ENCODE results near the gene DNM3. TPM values are rescaled to one million over a fixed set of nuclear protein-coding genes. Genes with fewer than 3 reads are reported as not detected.

The DNM3 gene
- total RNA-seq, 8 experiments from 2014 or later: 6.1 to 29.1 (median 13.5) TPM

DNA sequence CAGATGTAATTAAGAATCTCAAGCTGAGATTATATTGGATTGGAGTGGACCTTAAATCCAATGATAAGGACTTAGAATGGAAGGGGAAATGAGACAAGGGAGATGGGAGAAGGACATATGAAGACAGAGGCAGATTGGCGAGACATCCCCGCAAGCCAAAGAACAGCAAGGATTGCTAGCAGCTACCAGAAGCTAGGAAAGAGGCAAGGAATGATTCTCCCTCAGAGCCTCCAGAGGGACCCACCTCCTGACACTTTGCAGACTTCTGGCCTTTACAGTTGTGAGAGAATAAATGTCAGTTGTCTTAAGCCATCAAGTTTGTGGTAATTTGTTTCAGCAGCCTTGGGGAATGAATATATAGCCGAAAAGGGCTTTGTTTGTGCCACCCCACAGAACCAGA lies 39.1 kb upstream of the DNM3 start:
- in situ Hi-C loops (cut with MboI; ENCODE audit: low pct_unique_long_range_greater_than_20kb in 2 of 9, low sequenced_read_pairs in 9 of 9, unreplicated experiment in 9 of 9): loop anchor here in 6 of 9 experiments (10.0 to 25.0 kb wide), 2 partner anchors 183 to 185 kb away; no protein-coding TSS in a partner anchor
- Histone ChIP-seq H3K4me3 (no peak overlapping the region), H3K4me1 (replicated peaks in 1 of 2) (no peaks in the 10 kb centered on the region), H3K27ac (no peak overlapping the region)
- ATAC-seq (replicated peaks in 6 of 8): peak in 1 of 8 experiments; percentile 35
- 83 to 100% (median 94%) methylated on average over 2 to 3 of the region's 3 CpGs; no CpG with 5 or more reads in 3 of the 10 experiments for WGBS, 10 experiments

GRCh38 chr1:171803045-171803444 lies 38.3 kb upstream of the DNM3 start:
- 10 to 100% (median 88%) methylated on average over 1 to 2 of the region's 2 CpGs; no CpG with 5 or more reads in 5 of the 10 experiments for WGBS, 10 experiments
- peak in 1 of 8 experiments; percentile 67 for ATAC-seq (replicated peaks in 6 of 8)

DNA sequence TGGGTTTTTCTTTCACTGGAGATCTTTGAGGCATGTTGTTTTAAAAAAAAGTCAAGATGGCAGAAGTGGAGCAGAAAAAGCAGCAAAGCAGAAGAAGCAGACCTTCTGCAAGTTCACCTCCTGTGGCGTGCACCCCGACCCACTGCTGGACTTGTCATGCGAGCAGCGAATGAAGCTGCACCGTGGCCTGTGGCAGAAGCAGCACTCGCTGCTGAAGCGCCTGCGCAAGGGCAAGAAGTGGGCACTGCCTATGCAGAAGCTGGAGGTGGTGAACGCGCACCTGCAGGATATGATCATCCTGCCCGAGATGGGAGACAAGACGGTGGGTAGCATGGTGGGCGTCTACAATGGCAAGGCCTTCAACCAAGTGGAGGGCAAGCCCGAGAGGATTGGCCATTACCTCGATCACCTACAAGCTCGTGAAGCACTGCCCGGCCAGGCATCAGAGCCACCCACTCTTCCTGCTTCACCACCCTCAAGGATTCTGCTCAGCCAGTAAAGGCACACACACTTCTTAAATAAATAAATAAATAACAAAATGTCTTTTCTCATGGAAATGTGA lies 37.8 kb upstream of the DNM3 start:
- Histone ChIP-seq H3K4me1 (replicated peaks in 1 of 2) (no peaks in the 10 kb centered on the region), H3K27ac (no peak overlapping the region), H3K4me3 (no peak overlapping the region)
- ATAC-seq (replicated peaks in 6 of 8): no peak
- in situ Hi-C loops (cut with MboI; ENCODE audit: low pct_unique_long_range_greater_than_20kb in 2 of 9, low sequenced_read_pairs in 9 of 9, unreplicated experiment in 9 of 9): loop anchor here in 6 of 9 experiments (10.0 to 25.0 kb wide), 2 partner anchors 181 to 184 kb away; no protein-coding TSS in a partner anchor
- WGBS, 10 experiments: 92 to 98% (median 96%) methylated on average over 4 to 16 of the region's 17 CpGs; no CpG with 5 or more reads in 2 of the 10 experiments

More at GRCh38 chr1:171803045-171803444, 38.3 kb upstream of the DNM3 start:
- Histone ChIP-seq H3K4me3 (no peak overlapping the region), H3K27ac (no peak overlapping the region), H3K4me1 (replicated peaks in 1 of 2) (no peaks in the 10 kb centered on the region)
- in situ Hi-C loops (cut with MboI; ENCODE audit: low pct_unique_long_range_greater_than_20kb in 2 of 9, low sequenced_read_pairs in 9 of 9, unreplicated experiment in 9 of 9): loop anchor here in 6 of 9 experiments (10.0 to 25.0 kb wide), 2 partner anchors 182 to 184 kb away; no protein-coding TSS in a partner anchor

DNA sequence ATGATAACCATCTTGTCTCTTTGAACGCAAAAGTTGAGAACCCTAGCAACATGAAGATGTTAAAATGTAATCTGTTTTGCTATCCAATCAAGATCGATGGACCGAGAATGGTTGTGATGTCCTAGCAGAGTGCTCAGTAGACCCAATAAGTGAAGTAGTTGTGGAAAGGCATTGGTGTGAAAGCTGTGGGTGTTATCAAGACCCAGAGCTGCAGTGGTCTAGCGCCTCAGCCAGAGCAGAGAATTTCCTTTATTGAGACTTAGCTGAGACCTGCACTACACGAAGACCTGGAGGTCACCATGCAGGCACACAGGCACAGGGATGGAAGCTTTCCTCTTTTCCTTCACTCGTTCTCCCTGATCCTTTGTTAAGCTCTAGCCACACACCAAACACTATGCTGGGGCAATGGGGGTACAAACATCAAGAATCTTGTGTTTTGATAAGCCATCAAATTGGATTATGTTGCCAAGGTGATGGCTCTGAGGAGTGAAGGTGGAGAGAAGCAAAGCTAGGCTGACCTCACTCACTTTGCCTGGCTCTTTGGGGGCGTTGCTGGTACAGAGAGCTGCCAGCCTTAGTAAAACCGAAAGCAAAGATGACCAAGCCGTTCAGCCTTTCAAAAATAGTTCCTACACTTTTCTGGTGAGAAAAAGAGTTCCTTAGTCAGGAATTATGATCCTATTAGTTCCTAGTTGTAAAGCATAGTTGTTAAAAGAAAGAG lies 35.7 kb upstream of the DNM3 start:
- no peaks in the 10 kb centered on the region for H3K4me1 ChIP-seq (replicated peaks in 1 of 2)
- peak in 1 of 8 experiments; percentile 74 for ATAC-seq (replicated peaks in 6 of 8)
- in situ Hi-C loops (cut with MboI; ENCODE audit: low pct_unique_long_range_greater_than_20kb in 2 of 9, low sequenced_read_pairs in 9 of 9, unreplicated experiment in 9 of 9): loop anchor here in 6 of 9 experiments (10.0 to 25.0 kb wide), 2 partner anchors 179 to 182 kb away; no protein-coding TSS in a partner anchor
- WGBS, 10 experiments: 0 to 93% (median 81%) methylated on average over 1 to 9 of the region's 9 CpGs
- no peak overlapping the region for H3K4me3 ChIP-seq
- no peak overlapping the region for H3K27ac ChIP-seq

- no peak for ATAC-seq (replicated peaks in 6 of 8)
- 64 to 93% (median 80%) methylated on average over 2 to 4 of the region's 4 CpGs; no CpG with 5 or more reads in 1 of the 10 experiments for WGBS, 10 experiments
- in situ Hi-C loops (cut with MboI; ENCODE audit: low pct_unique_long_range_greater_than_20kb in 2 of 9, low sequenced_read_pairs in 9 of 9, unreplicated experiment in 9 of 9): loop anchor here in 6 of 9 experiments (10.0 to 25.0 kb wide), 2 partner anchors 177 to 180 kb away; no protein-coding TSS in a partner anchor
- no peak overlapping the region for H3K27ac ChIP-seq
- H3K4me3 ChIP-seq: no peak overlapping the region
- no peaks in the 10 kb centered on the region for H3K4me1 ChIP-seq (replicated peaks in 1 of 2)
Observed at GRCh38 chr1:171807556-171807955, 33.7 kb upstream of the DNM3 start.

GRCh38 chr1:171809834-171810233 lies 31.5 kb upstream of the DNM3 start:
- Histone ChIP-seq H3K27ac (no peak overlapping the region), H3K4me1 (replicated peaks in 1 of 2) (no peaks in the 10 kb centered on the region), H3K4me3 (no peak overlapping the region)
- in situ Hi-C loops (cut with MboI; ENCODE audit: low pct_unique_long_range_greater_than_20kb in 2 of 9, low sequenced_read_pairs in 9 of 9, unreplicated experiment in 9 of 9): loop anchor here in 6 of 9 experiments (10.0 to 25.0 kb wide), 2 partner anchors 175 to 177 kb away; no protein-coding TSS in a partner anchor
- ATAC-seq (replicated peaks in 6 of 8): no peak
- 0 to 82% (median 66%) methylated on average over 1 to 2 of the region's 2 CpGs; no CpG with 5 or more reads in 2 of the 10 experiments for WGBS, 10 experiments

DNA sequence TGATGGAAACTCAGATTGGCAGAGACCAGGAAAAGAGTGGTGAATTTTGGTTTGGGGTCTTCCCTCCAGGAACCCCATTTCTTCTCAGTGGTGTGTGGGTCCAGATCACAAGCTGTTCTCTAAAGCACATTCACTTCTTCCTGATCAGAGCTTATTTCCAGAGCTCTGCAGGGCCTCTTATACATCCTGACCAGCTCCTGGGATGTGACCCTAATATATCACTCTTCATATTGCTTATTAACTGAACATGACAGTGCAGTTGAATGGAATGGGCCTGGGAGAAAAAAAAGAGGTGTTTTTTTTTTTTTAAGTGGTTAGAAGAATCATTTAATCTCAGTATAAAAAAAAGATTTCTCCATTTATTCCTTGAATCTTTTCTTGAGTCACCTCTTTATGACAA lies 29.6 kb upstream of the DNM3 start:
- in situ Hi-C loops (cut with MboI; ENCODE audit: low pct_unique_long_range_greater_than_20kb in 2 of 9, low sequenced_read_pairs in 9 of 9, unreplicated experiment in 9 of 9): loop anchor here in 2 of 9 experiments (25.0 kb wide), 1 partner anchor 176 kb away; no protein-coding TSS in a partner anchor
- ATAC-seq (replicated peaks in 6 of 8): peak in 2 of 8 experiments; percentile 67 to 71
- H3K4me1 ChIP-seq (replicated peaks in 1 of 2): no peaks in the 10 kb centered on the region
- H3K27ac ChIP-seq: no peak overlapping the region
- no peak overlapping the region for H3K4me3 ChIP-seq

DNA sequence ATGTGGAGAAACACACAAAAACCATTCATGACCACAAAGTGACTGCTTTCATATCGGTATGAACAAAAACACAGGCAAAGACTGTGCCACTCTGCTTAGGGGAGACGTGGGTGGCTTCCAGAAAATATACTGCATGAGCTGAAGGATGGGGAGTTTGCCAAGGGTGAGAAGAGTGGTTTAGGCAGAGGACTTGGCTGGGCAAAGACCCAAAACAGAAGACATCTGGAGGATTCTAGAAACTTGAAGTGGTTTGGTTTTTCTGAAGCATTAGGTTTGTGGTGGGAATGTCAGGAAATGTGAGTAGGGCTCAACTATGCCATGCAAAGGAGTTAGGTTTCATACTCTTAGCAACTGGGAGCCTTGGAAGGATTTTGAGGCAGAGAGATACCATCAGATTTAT lies 26.6 kb upstream of the DNM3 start:
- no peak overlapping the region for H3K27ac ChIP-seq
- peaks cover 6 to 9% of the 10 kb centered on the region in 2 donors for H3K4me1 ChIP-seq (replicated peaks in 1 of 2)
- 0 to 100% (median 89%) methylated on average over 1 to 2 of the region's 2 CpGs; no CpG with 5 or more reads in 4 of the 10 experiments for WGBS, 10 experiments
- no peak overlapping the region for H3K4me3 ChIP-seq
- in situ Hi-C loops (cut with MboI; ENCODE audit: low pct_unique_long_range_greater_than_20kb in 2 of 9, low sequenced_read_pairs in 9 of 9, unreplicated experiment in 9 of 9): loop anchor here in 2 of 9 experiments (25.0 kb wide), 1 partner anchor 173 kb away; no protein-coding TSS in a partner anchor
- ATAC-seq (replicated peaks in 6 of 8): no peak

- in situ Hi-C loops (cut with MboI; ENCODE audit: low pct_unique_long_range_greater_than_20kb in 2 of 9, low sequenced_read_pairs in 9 of 9, unreplicated experiment in 9 of 9): loop anchor here in 2 of 9 experiments (25.0 kb wide), 1 partner anchor 171 kb away; no protein-coding TSS in a partner anchor
- no peak overlapping the region for H3K4me3 ChIP-seq
- no peak for ATAC-seq (replicated peaks in 6 of 8)
- no peak overlapping the region for H3K27ac ChIP-seq
- WGBS, 10 experiments: 68 to 100% (median 89%) methylated on average over 1 to 3 of the region's 3 CpGs; no CpG with 5 or more reads in 1 of the 10 experiments
- H3K4me1 ChIP-seq (replicated peaks in 1 of 2): peaks cover 6 to 9% of the 10 kb centered on the region in 2 donors
Observed at GRCh38 chr1:171816300-171816901, 24.9 kb upstream of the DNM3 start.

DNA sequence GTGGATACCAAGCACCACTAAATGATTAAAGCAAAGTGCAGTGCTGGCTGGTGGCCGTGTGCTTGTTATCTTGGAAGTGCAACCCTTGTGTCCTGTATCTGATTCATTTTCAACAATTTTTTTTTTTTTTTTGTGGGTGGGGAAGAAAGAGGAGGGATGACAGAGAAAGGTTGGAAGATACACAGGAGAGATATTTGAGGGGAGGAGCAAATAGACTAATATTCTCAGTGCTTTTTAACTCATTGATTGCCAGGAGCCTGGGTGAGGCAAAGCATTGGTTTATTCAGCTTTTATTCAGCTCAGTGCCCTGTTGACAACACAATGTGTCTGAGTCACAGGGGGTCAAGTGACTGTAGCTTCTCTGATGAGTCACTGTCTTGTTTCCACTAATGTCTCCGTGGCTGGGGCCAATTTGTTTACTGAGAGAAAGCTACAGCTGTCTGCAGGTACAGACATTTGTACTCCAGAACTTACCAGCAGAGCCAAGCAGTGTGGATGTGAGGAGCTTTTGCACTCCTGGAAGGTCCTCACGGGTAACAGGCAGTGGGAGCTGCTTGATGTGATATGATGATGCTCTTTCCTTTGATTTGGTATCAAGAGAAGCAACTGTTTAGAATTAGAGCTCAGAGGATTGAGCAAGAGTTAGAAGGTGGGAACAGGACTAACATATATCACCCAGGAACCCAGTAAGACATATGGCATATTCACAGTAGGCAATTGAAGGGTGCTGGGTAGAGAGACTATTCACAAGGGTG lies 23.6 kb upstream of the DNM3 start:
- Histone ChIP-seq H3K27ac (peak overlapping the region; percentile 2 to 26), H3K4me3 (peak overlapping the region in 2 of 5 donors; percentile 3 to 19), H3K4me1 (replicated peaks in 1 of 2) (peaks cover 6 to 9% of the 10 kb centered on the region in 2 donors)
- peak; percentile 46 to 99 (median 97) for ATAC-seq (replicated peaks in 6 of 8)
- WGBS, 10 experiments: 0 to 60% (median 22%) methylated on average over 1 to 3 of the region's 3 CpGs
- in situ Hi-C loops (cut with MboI; ENCODE audit: low pct_unique_long_range_greater_than_20kb in 2 of 9, low sequenced_read_pairs in 9 of 9, unreplicated experiment in 9 of 9): loop anchor here in 2 of 9 experiments (25.0 kb wide), 1 partner anchor 170 kb away; no protein-coding TSS in a partner anchor

DNA sequence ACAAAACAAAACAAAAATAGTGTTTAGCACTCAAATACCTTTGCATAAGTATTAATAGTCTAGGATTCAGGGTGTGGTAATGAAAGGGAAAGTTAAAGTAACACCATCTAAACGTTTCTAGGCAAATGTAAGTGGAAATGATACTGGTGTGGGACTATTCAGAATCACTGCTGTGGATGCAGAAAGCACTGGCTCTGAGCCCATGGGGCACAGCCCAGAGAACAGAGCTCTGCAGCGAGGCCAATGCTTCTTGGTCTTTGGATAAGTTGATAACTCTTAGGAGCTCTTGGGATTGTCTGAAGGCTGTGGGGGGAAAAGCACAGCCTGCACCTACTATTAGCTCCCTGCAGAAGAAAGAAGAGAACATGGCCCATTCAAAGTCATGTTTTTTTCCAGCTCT lies 21.4 kb upstream of the DNM3 start:
- in situ Hi-C loops (cut with MboI; ENCODE audit: low pct_unique_long_range_greater_than_20kb in 2 of 9, low sequenced_read_pairs in 9 of 9, unreplicated experiment in 9 of 9): loop anchor here in 2 of 9 experiments (25.0 kb wide), 1 partner anchor 167 kb away; no protein-coding TSS in a partner anchor
- H3K4me3 ChIP-seq: no peak overlapping the region
- 0 to 57% (median 40%) methylated on average over 1 to 2 of the region's 2 CpGs; no CpG with 5 or more reads in 1 of the 10 experiments for WGBS, 10 experiments
- H3K4me1 ChIP-seq (replicated peaks in 1 of 2): peaks cover 6 to 9% of the 10 kb centered on the region in 2 donors
- ATAC-seq (replicated peaks in 6 of 8): peak in 2 of 8 experiments; percentile 36 to 43
- H3K27ac ChIP-seq: no peak overlapping the region

DNA sequence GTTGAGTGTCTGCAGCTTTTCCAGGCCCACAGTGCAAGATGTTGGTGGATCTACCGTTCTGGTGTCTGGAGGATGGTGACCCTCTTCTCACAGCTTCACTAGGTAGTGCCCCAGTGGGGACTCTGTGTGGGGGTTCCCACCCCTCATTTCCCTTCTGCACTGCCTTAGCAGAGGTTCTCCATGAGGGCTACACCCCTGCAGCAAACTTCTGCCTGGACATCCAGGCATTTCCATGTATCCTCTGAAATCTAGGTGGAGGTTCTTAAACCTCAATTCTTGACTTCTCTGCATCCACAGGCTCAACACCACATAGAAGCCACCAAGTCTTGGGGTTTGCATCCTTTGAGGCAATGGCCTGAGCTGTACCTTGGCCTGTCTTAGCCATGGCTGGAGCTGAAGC lies 14.3 kb upstream of the DNM3 start:
- no peak overlapping the region for H3K4me3 ChIP-seq
- 17 to 67% (median 39%) methylated on average over 1 of the region's 1 CpG; no CpG with 5 or more reads in 6 of the 10 experiments for WGBS, 10 experiments
- H3K4me1 ChIP-seq (replicated peaks in 1 of 2): no peaks in the 10 kb centered on the region
- in situ Hi-C loops (cut with MboI; ENCODE audit: low pct_unique_long_range_greater_than_20kb in 2 of 9, low sequenced_read_pairs in 9 of 9, unreplicated experiment in 9 of 9): no loop called here
- H3K27ac ChIP-seq: no peak overlapping the region
- no peak for ATAC-seq (replicated peaks in 6 of 8)

Measured in motor neuron (in vitro differentiated cells).